HG03439 (cell line): ENCODE measurements around the gene LRRC53.

Experiments
- ATAC-seq: cut with Tn5 transposase; IDR thresholded peaks from one replicate; pipeline ENCODE4 v1.9.1; 2021; ENCODE audit warnings: mild to moderate bottlenecking, moderate library complexity; ENCODE audit not compliant: unreplicated experiment

The LRRC53 gene

GRCh38 chr1:74512170-74512915 is at the start of gene LRRC53:
TSS of gene LRRC53 (minus strand) at chr1:74512611. CDS start at chr1:74483349, 29,262 bp downstream.
- ATAC-seq = no peak

- no peak for ATAC-seq
These were observed 37.5 kb upstream of the LRRC53 start for GRCh38 chr1:74549932-74550331.

- ATAC-seq = no peak
These were observed 36.7 kb upstream of the LRRC53 start for GRCh38 chr1:74548961-74549750.

- no peak for ATAC-seq
These were observed 33.4 kb upstream of the LRRC53 start for GRCh38 chr1:74545821-74546220.

GRCh38 chr1:74534241-74534640 is 21.8 kb upstream of the LRRC53 start:
- ATAC-seq = no peak

GRCh38 chr1:74531796-74532195 is 19.4 kb upstream of the LRRC53 start:
- no peak for ATAC-seq

- ATAC-seq = no peak
These were observed 18.5 kb upstream of the LRRC53 start for GRCh38 chr1:74530892-74531291.

- no peak for ATAC-seq
These were observed 15.7 kb upstream of the LRRC53 start for GRCh38 chr1:74528123-74528522.

GRCh38 chr1:74526708-74527107 is 14.3 kb upstream of the LRRC53 start:
- no peak for ATAC-seq

GRCh38 chr1:74523873-74524480 is 11.6 kb upstream of the LRRC53 start:
- ATAC-seq = no peak

GRCh38 chr1:74522148-74522547 is 9.7 kb upstream of the LRRC53 start:
- no peak for ATAC-seq

GRCh38 chr1:74517599-74518051 is 5.2 kb upstream of the LRRC53 start:
- ATAC-seq = peak; percentile 61

GRCh38 chr1:74513411-74514300 is 1.2 kb upstream of the LRRC53 start:
- no peak for ATAC-seq

- no peak for ATAC-seq
These were observed 4.0 kb downstream of the LRRC53 start for GRCh38 chr1:74508449-74508848.

GRCh38 chr1:74505928-74506710 is 6.3 kb downstream of the LRRC53 start:
- ATAC-seq = no peak

- ATAC-seq = no peak
These were observed 7.4 kb downstream of the LRRC53 start for GRCh38 chr1:74504933-74505512.

- peak; percentile 80 for ATAC-seq
These were observed 8.1 kb downstream of the LRRC53 start for GRCh38 chr1:74504125-74504932.

GRCh38 chr1:74502858-74503257 is 9.6 kb downstream of the LRRC53 start:
- no peak for ATAC-seq

GRCh38 chr1:74502432-74502831 is 10.0 kb downstream of the LRRC53 start:
- ATAC-seq = no peak
